Measurements from ENCODE around the gene DENND11. TPM values are rescaled to one million over a fixed set of nuclear protein-coding genes. Genes with fewer than 3 reads are reported as not detected.

Gene DENND11
- total RNA-seq, 3 donors from 2014 or later (not counting 1 experiment from before 2014, with no cell fraction given): 28.9 to 57.0 (median 47.6) TPM

DNA sequence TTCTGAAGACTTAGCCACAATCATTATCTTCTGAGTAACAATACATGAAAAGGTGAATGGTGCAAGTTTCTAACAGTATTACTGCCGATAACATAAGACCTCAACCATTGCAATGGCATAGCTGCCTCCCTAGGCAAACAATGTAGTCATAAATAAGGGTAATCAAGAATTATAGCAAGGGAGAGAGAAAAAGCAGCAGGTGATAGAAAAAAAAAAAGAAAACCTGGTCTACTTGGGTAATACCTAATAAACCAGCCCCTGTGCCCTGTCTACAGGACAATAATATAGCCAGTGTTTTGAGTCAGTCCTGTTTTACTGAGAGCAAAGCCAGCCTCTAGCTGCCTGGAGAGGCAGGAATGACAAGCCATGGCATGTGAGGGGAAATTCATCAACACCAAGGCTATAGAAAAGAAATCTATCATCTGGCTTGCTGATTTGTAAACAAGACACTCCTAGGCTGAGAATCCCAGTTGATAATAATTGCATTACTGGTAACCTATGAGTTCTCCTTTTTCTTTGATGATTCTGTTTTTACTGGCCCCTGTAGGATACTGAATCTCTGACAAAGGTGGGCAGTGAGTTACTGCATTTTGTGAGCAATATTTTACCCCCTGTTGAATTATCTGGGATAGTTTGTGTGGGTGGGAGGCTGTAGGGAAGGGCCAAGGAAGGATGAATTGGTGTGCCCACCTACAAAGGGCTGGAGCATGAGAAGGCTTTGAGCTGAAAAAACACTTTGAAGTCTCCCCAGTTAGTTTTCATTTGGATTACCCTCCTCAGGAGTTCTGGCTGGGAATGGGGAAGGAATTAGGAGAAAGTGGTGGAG lies 4.5 kb upstream of the DENND11 start:
- ATAC-seq: no peak
- Histone ChIP-seq H3K4me1 (ENCODE audit: control insufficient read depth, insufficient read depth, low read length) (peaks cover 6% of the 10 kb centered on the region), H3K27me3 (ENCODE audit: control insufficient read depth, insufficient read depth, low read length) (no peaks in the 10 kb centered on the region), H3K9me3 (ENCODE audit: control insufficient read depth, insufficient read depth, low read length) (no peaks in the 10 kb centered on the region), H3K27ac (ENCODE audit: low read length) (no peak overlapping the region), H3K36me3 (ENCODE audit: control insufficient read depth, insufficient read depth, low read length) (no peaks in the 10 kb centered on the region), H3K4me3 (ENCODE audit: low read length) (no peak overlapping the region)
- WGBS (ENCODE audit: insufficient coverage): no CpG with 5 or more reads among the region's 1 CpG
- Mint-ChIP-seq H3K27ac (no peak overlapping the region), H3K9me3 (no peaks in the 10 kb centered on the region), H3K4me1 (peaks cover 14 to 23% of the 10 kb centered on the region in 2 donors), H3K27me3 (ENCODE audit: low read depth in 2 of 2) (peaks cover 0 to 5% of the 10 kb centered on the region in 2 donors), H3K4me3 (no peak overlapping the region), H3K36me3 (no peaks in the 10 kb centered on the region)
- no peak for DNase-seq
- TF ChIP-seq, protein P1, sequence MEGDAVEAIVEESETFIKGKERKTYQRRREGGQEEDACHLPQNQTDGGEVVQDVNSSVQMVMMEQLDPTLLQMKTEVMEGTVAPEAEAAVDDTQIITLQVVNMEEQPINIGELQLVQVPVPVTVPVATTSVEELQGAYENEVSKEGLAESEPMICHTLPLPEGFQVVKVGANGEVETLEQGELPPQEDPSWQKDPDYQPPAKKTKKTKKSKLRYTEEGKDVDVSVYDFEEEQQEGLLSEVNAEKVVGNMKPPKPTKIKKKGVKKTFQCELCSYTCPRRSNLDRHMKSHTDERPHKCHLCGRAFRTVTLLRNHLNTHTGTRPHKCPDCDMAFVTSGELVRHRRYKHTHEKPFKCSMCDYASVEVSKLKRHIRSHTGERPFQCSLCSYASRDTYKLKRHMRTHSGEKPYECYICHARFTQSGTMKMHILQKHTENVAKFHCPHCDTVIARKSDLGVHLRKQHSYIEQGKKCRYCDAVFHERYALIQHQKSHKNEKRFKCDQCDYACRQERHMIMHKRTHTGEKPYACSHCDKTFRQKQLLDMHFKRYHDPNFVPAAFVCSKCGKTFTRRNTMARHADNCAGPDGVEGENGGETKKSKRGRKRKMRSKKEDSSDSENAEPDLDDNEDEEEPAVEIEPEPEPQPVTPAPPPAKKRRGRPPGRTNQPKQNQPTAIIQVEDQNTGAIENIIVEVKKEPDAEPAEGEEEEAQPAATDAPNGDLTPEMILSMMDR (IDR thresholded peaks at IDR 0.05): no peak
- intact Hi-C loops (cut with micrococcal nuclease): no loop called here

- Histone ChIP-seq H3K36me3 (ENCODE audit: control insufficient read depth, insufficient read depth, low read length) (no peaks in the 10 kb centered on the region), H3K4me1 (ENCODE audit: control insufficient read depth, insufficient read depth, low read length) (peaks cover 14% of the 10 kb centered on the region), H3K27ac (ENCODE audit: low read length) (no peak overlapping the region), H3K27me3 (ENCODE audit: control insufficient read depth, insufficient read depth, low read length) (no peaks in the 10 kb centered on the region), H3K9me3 (ENCODE audit: control insufficient read depth, insufficient read depth, low read length) (no peaks in the 10 kb centered on the region), H3K4me3 (ENCODE audit: low read length) (no peak overlapping the region)
- no peaks in the 10 kb centered on the region for H3K9me3 Mint-ChIP-seq
- H3K27me3 Mint-ChIP-seq (ENCODE audit: low read depth in 2 of 2): peaks cover 0 to 5% of the 10 kb centered on the region in 2 donors
- peaks cover 19 to 21% of the 10 kb centered on the region in 2 donors for H3K4me1 Mint-ChIP-seq
- H3K4me3 Mint-ChIP-seq: no peak overlapping the region
- WGBS (ENCODE audit: insufficient coverage): 96% methylated on average over 5 of the region's 5 CpGs
- TF ChIP-seq, protein P1 (IDR thresholded peaks at IDR 0.05): no peak
- H3K36me3 Mint-ChIP-seq: no peaks in the 10 kb centered on the region
- no peak for ATAC-seq
- no peak for DNase-seq
- intact Hi-C loops (cut with micrococcal nuclease): no loop called here
- no peak overlapping the region for H3K27ac Mint-ChIP-seq
Measured at GRCh38 chr7:141704741-141705140, 2.8 kb upstream of the DENND11 start.

DNA sequence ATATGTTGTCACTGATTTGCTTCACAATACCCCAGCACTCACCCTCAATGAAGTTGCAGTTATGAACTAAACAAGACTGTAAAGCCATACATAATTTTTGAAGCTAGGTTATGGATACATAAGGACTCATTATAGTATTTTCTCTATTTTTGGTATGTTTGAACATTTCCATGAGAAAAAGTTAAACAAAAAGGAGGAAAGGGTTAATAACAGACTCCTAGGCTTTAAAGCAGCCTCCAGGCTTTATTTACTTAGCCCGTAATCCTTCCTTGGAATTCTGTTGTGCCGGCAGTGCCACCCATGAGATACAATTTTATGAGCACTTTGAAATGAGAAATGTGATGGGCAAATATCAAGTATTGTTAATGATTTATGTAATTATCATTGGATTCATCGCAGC lies 2.1 kb upstream of the DENND11 start:
- H3K4me3 ChIP-seq (ENCODE audit: low read length): no peak overlapping the region
- intact Hi-C loops (cut with micrococcal nuclease): no loop called here
- no peaks in the 10 kb centered on the region for H3K36me3 ChIP-seq (ENCODE audit: control insufficient read depth, insufficient read depth, low read length)
- TF ChIP-seq, protein P1 (IDR thresholded peaks at IDR 0.05): no peak
- no peak overlapping the region for H3K27ac ChIP-seq (ENCODE audit: low read length)
- H3K9me3 ChIP-seq (ENCODE audit: control insufficient read depth, insufficient read depth, low read length): no peaks in the 10 kb centered on the region
- Mint-ChIP-seq H3K27ac (no peak overlapping the region), H3K27me3 (ENCODE audit: low read depth in 2 of 2) (peaks cover 0 to 5% of the 10 kb centered on the region in 2 donors), H3K36me3 (no peaks in the 10 kb centered on the region), H3K4me3 (no peak overlapping the region), H3K9me3 (no peaks in the 10 kb centered on the region), H3K4me1 (peaks cover 19 to 28% of the 10 kb centered on the region in 2 donors)
- H3K4me1 ChIP-seq (ENCODE audit: control insufficient read depth, insufficient read depth, low read length): peaks cover 15% of the 10 kb centered on the region
- 97% methylated on average over 3 of the region's 3 CpGs for WGBS (ENCODE audit: insufficient coverage)
- ATAC-seq: no peak
- DNase-seq: no peak
- H3K27me3 ChIP-seq (ENCODE audit: control insufficient read depth, insufficient read depth, low read length): no peaks in the 10 kb centered on the region

Measured in natural killer cell (primary cell).